Measurements from ENCODE around the gene BCL2L11.
A peak's percentile ranks its signal among the peaks of the same experiment; 100 is the strongest.

BCL2L11 gene

DNA sequence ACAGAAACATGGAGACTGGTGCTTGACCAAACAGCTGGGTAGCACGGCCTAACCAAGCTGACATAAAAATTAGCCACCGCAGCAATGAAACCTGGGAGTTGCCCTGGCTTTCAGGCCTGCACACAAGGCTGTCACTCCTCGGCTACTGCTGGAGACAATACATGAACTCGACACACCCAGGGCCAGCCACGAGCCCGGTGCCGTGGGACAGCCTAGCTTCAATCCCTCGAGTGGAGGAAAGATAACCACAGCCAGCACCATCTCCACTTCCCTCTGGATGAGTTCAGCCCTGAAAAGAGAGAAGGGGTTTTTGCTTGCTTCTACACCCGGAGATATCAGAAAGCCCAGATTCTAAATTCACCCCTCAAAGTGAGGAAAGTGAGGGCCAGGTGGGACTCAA, 78.0 kb downstream of the BCL2L11 start:
- no peak for DNase-seq

DNA sequence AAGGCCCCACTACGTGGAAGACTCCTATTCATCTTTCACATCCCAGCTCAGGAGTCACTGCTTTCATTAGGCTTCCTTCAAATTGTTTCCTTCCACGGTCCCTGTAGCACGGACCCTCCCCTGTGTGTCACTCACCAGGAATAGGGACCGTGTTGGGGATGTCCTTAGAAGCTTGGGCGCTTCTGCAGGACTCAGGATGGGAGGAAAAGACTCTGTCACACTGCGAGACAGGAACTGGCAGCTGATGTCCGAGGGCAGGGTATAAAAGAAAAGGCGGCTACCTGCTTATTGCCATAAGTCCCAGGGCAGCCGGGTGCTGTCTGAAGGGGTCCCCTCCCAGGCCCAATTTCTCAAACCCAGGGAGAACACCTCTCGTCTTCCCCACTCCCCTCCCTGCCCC, 79.1 kb downstream of the BCL2L11 start:
- DNase-seq = no peak

DNA sequence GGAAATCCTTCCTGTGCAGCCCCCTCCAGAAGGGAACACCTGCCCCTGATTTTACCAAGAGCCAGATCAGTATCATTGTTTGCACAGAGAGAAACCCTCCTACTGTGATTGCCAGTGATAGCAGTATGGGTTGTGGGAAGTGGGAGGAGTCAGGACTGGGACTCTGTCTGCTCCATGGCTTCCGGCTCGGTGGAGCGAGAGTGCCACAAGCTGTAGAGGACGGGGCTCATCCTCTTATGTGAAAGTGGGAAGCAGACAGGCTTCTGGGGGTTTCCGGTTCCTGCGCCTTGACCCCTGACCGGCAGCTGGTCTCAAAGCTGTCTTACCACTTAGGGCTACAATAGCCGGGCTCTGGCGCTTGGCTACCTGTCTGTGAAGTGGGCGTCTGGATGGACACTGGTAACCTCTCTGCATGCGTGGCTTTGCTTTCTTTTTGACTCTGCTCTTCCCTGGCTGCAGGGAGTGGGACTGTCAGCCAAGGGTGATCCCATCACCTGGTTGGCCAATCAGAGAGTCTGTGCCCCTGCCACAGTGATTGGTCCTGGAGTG, 79.7 kb downstream of the BCL2L11 start:
- peak; percentile 41 for DNase-seq

DNA sequence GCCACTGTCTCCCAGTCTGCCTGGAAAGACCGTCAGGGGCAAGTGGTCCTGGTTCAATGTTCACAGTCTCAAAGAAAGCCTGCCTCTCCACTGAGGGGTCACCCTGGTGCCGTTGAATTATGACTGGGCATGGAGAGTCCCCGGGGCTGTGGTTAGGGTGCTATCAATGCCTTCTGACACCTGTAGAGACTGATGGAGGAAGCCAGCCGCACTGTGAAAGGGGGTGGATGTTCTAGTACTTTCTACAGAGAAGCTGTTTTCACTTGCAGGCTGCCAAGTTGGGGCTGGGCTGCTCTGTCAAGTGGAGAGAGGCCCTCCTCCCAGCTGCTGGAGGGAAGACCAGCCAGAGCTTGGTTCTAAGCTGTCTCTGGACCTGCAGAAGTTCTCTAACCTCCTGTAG, 80.5 kb downstream of the BCL2L11 start:
- no peak for DNase-seq

DNA sequence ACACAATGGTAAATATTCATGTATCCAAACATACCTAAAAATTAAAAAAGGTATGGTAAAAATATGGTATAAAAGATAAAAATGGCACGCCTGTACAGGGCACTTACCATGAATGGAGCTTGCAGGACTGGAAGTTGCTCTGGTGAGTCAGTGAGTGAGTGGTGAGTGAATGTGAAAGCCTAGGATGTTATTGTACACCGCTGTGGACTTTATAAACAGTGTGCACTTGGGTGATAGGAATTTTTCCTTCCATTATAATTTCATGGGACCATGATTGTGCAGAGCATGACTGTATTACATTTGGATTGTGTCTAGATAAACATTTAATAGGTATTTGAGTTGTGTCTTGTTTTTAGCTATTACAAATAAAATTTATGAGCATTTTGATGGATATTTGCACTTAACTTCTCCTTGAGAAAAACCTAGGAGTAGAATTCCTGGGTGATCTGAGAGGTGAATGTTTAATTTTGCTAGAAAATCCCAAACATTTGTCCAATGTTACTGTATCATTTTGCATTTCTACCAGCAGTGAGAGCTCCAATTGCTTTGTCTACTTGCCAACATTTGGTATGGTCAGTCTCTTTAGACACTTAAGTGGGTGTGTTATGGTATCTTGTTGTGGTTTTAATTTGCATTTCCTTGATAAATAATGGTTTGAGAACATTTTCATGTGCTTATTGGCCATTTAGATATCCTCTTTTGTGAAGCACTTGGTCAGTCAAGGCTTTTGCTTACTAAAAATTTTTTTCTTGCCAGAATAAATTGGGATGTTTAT, 81.7 kb downstream of the BCL2L11 start:
- DNase-seq = no peak

DNA sequence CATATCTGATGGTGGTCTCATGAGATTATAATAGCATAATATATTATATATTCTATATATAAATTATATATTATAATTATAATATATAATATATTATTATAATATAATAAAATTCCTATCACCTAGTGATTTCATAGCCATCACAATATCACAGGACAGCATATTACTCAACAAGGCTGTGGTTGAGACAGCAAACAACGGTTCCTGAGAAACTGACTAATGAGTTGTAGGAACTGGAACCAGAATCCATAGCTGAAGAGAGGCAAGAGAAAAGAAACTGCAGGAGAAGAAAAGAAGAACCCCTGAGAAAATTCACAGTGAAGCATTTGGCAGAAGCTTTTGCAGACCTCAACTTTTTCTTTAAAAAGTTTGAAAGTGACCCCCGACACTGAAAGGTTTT, 84.0 kb downstream of the BCL2L11 start:
- no peak for DNase-seq

DNA sequence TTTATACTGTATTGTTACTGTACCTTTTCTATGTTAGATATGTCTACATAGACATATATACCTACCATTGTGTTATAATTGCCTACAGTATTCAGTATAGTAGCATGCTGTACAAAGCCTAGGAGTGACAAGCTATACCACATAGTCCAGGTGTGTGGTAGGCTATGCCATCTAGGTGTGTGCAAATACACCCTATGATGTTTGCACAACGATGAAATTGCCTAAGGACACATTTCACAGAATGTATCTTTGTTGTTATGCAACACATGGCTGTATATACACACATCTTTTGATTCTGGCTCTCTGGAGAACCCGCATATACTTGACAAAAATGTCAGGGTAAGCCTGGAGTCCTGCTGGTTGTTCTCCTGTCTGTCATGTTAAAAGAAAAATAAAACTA, 85.1 kb downstream of the BCL2L11 start:
- DNase-seq = no peak

DNA sequence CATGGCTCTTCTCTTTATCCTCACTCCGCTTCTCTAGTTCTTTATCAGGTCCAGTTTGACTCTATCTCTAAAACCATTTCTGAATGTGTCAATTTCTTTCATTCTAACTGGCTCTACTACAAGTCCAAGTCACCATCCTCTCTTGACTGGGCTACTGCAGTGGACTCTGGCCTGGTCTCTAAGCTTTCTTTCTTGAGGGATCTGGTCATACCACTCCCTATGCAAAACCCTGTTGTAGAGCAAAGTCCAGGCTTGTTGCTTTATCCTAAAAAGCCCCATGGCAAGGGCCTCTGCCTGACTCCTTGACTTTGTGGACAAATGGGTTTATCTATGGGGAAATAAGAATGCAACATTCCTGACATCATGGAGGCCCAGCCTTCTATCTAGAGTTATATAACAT, 87.1 kb downstream of the BCL2L11 start:
- no peak for DNase-seq

DNA sequence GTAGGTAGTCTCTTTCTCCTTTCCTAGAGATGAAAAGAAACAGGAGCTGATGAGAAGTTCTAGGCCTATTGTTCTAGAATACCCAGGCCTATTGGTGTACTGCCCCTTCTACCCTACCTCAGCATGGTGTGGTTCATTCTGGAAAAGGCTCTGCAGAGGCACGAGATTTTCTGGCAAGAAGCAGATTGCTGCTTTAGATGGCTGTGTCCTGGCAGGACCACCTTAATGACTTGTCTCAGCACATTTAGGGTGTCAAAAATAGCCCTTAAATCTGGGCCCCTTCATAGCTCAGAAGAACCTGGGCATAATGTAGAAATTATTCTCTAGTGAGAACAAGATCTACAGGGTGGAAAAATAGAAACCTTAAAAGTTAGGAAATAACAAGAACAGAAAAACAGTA, 87.9 kb downstream of the BCL2L11 start:
- DNase-seq = no peak

DNA sequence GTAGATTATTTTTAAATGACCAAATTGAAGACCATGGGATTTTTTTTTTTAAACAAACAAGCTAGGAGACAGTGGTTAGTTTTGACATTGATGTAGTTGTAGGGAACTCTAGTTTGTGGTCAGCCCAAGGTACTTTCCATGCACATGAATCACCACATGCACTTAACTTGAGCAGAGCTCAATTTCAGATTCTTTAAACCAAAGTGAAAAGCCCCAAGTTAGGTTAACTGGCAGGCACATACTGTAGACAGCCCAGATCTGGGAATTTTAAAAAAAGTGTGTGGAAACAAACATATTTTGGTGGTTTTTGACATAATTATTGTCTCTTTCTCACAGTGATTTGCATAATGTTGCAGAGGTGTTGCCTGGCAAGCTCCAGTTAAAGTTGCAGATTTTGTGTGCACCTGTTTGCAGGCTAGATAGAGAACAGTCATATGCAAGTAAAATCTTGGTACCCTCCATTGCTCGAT, 88.4 kb downstream of the BCL2L11 start:
- no peak for DNase-seq

DNA sequence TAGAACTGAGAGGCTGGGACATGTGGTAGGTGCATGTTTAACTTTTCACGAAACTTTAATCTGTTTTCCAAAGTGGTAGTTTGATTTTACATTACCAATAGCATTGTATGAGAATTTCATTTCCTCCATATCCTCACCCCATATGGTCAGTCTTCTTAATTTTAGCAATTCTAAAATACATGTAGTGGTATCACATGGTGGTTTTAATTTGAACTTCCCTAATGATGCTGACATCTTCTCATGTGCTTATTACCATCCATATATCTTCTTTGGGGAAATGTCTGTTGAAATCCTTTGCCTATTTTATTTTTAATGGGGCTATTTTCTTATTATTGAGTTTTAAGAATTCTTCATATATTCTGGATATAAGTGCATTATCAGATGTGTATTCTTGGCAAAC, 89.3 kb downstream of the BCL2L11 start:
- DNase-seq = no peak

DNA sequence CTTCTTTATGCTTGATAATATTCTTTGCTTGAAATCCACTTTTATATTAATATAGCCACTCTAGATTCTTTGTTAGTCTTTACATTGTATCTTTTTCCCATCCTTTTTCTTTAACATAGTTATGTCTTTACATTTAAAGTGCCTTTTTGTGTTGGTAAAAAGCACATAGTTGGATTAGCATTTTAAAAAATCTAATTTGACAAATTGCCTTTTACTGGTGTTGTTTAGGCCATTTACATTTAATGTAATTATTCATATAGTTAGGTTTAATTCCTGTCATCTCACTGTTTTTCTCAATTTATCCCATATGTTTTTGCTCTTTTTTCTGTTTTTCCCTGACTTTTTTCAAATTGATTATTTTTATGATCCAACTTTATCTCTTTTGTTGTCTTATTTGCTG, 93.2 kb downstream of the BCL2L11 start:
- no peak for DNase-seq

DNA sequence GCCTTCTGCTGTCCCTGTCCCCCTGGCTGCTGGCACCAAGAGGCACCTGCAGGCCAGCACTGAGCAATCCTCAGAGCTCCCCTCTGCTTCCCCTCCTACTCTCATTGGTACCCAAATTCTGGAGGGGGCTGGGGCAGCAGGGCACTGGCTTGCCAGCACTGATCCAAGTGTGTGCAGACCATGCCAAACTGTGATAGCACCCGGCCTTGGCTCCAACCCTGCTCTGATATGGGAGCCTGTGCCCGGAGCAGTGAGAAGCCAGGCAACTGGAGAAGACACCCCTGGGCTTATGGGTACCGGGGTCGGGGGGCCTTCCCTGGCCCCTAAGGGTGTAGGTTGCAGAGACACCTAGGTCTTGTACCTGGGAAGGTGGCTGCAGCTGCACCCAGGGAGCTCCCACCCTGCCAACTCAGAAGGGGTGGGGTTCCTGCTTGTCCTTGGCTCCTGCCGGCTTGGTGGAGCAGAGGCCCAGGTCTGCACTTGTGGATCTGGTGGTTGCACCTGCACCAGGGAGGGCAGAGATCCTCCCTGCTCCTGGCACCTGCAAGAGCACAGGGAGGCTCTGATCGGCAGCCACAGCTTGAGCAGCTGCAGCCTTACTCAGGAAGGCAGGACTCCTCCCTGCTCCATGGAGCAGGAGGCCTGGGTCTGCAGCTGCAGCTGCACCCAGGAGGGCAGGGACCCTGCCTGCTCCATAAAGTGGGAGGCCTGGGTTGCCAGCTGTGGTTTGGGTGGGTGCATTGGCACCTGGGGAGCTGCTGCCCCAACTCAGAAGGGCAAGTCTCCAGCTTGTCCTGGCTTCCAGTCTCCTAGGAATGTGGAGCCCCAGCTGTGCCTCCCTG, 96.3 kb downstream of the BCL2L11 start:
- no peak for DNase-seq

All from NCI-H1694 (cell line).